GM03348 (cell line): ENCODE results near the gene PPP1R16B.
A peak's percentile ranks its signal among the peaks of the same experiment; 100 is the strongest.

Experiments used
- DNase-seq: peaks from one replicate; pipeline ENCODE4 v3.0.0; 2012; ENCODE audit warnings: low spot score

PPP1R16B gene

DNA sequence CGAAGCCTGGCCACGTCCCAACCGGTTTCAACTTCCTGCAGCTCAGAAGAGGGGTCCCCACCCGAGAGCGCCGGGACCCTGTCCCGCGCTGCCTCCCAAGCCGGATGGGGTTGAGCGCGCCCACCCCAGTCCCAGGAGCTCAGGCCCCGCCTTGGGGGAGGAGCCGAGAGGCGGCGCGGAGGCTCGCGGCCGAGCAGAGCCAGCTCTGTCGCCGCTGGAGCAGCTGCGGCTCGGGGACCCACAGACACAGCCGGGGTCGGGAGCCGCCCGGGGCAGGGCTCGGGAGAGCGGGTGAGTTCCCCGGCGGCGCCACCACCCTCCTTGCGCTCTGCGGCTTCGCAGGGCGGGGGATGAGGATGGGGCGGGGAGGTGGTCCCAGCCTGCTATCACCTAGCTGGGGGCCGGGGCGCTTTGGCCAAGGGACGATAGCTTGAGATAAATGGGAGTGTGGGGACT lies at the start of gene PPP1R16B:
Gene PPP1R16B (plus strand): TSS at position 196 of the 456 bp plus-strand sequence. CDS start 30,229 bp downstream, outside the sequence.
- DNase-seq: peak; percentile 74

DNA sequence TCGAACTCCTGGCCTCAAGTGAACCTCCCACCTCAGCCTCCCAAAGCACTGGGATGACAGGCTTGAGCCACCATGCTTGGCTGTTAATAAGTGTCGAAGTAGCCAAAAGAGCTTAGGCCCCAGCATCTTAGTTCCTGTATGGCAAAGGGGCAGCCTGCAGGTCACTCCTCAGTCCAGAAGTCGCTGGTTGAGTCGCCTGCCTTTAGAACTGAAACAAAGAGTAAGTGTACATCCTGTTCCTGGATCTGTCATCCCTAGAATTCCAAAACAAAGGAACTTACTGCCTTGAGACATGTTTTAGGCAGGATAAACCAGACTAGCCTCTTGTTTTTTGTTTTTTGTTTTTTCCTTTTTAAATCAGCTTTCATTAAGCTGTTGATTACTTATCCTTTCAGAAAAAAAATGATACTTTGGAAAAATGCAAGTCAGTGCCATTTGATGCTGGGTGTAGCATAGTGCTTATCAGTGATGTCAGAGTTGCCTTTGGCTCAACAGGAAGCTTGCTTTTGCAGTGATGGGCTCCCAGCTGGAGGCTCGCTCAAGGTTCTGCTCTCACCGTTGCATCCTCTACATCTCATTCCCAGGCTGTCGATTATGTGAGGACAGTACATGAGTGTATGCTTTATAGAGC lies 48.2 kb upstream of the PPP1R16B start:
- DNase-seq: no peak

GRCh38 chr20:38759106-38759505 lies 46.4 kb upstream of the PPP1R16B start:
- DNase-seq: no peak

DNA sequence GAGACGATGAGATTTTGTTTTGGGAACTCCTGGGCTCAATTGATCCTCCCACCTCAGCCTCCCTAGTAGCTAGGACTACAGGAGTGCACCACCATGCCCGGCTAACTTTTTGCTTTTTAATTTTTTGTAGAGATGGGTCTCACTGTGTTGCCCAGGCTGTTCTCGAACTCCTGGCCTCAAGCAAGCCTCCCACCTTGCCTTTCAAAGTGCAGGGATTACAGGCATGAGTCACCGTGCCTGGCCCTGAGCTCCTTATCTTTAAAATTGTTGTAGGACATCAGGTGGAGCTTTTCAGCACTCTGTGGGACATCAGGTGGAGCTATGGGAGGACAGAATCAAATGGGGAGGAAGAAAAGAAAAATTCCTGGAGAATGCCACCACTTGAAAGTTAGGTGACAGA lies 44.5 kb upstream of the PPP1R16B start:
- DNase-seq: no peak

DNA sequence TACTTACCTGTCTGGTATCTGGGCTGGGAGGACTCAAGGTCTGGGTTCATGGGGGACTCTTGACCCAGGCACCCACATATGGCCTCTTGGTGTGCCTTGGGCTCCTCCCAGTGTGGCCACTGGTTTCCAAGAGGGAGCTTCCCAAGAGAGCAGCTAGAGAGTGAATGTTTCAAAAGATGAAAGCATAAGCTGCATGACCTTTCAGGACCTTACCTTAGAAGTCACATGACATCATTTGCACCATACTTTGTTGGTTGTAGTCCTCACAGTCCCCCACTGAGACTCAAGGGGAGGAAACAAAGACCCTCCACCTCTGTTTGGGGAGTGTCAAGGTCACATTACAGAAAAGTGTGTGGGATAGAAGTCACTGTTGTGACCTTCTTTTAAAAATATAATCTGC lies 43.3 kb upstream of the PPP1R16B start:
- no peak for DNase-seq

- no peak for DNase-seq
These were observed 41.9 kb upstream of the PPP1R16B start for GRCh38 chr20:38763616-38764015.

DNA sequence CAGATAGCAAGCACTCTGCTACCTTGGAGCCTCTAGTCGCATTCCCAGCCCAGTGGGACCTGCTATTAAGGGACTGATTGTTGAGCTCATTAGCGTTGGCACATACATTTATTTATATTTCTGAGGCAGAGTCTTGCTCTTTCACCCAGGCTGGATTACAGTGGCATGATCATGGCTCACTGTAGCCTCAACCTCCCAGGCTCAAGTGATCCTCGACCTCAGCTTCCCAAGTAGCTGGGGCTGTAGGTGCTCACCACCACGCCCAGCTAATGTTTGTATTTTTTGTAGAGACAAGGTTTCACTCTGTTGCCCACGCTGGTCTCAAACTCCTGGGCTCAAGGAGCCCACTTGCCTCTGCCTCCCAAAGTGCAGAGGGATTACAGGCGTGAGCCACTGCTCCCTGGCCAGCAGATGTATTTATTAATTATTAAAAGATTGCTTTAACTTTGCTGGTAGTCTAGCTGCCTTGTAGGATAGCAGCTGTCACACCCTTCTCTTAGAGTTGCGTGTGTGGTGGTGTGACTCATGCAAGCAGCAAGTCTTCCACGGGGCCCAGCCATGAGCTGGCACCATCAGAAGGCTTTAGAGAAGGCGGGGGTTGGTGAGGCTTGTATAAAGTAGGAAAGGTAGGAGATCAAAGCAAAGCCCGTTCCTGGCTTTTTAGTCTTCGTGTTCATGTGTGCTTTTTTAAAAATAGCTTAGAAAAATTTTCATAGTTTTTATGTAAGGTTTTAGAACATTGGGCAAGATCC lies 40.8 kb upstream of the PPP1R16B start:
- peak; percentile 83 for DNase-seq

GRCh38 chr20:38766071-38766470 lies 39.4 kb upstream of the PPP1R16B start:
- DNase-seq: no peak

- DNase-seq: no peak
These were observed 35.9 kb upstream of the PPP1R16B start for GRCh38 chr20:38769376-38770295.

GRCh38 chr20:38770546-38770945 lies 35.0 kb upstream of the PPP1R16B start:
- no peak for DNase-seq

GRCh38 chr20:38770970-38771369 lies 34.5 kb upstream of the PPP1R16B start:
- no peak for DNase-seq

DNA sequence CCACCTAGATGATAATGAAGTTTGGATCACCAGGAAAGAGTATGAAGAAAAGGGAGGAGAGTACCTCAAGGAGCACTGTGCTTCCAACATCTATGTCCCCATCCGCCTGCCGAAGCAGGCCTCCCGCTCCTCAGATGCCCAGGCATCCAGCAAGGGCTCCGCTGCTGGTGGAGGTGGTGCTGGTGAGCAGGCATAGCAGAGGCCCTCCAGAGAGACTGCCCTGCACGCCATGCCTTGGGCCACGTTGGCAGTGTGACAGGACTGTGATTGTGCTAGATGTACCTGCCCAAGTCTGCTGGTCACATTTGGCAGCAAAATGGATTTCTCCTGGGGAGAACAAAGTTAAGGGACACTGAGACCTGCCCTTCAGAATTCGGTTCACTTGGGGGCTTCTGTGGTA lies 33.9 kb upstream of the PPP1R16B start:
- no peak for DNase-seq

- no peak for DNase-seq
These were observed 31.3 kb upstream of the PPP1R16B start for GRCh38 chr20:38774167-38774566.

- no peak for DNase-seq
These were observed 29.1 kb upstream of the PPP1R16B start for GRCh38 chr20:38776363-38776762.

GRCh38 chr20:38779247-38780097 lies 26.0 kb upstream of the PPP1R16B start:
- no peak for DNase-seq

- no peak for DNase-seq
These were observed 23.2 kb upstream of the PPP1R16B start for GRCh38 chr20:38782275-38782674.

DNA sequence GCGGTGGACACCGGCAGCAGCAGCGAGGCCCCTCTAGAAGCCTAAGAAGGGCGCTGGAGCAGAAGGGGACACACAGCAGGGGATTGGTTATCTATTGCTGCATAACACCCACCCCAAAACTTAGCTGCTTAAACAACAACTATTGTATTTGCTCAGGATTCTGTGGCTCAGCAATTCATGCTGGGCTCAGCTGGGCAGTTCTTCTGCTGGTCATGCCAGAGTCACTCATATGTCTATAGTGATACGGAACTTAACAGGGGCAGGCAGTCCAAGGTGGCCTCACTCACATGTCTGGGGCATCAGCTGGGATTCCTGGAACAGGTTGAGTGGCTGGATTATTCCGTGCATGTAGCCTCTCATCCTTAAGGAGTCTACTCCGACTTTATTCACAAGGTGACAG lies 17.6 kb upstream of the PPP1R16B start:
- DNase-seq: no peak

DNA sequence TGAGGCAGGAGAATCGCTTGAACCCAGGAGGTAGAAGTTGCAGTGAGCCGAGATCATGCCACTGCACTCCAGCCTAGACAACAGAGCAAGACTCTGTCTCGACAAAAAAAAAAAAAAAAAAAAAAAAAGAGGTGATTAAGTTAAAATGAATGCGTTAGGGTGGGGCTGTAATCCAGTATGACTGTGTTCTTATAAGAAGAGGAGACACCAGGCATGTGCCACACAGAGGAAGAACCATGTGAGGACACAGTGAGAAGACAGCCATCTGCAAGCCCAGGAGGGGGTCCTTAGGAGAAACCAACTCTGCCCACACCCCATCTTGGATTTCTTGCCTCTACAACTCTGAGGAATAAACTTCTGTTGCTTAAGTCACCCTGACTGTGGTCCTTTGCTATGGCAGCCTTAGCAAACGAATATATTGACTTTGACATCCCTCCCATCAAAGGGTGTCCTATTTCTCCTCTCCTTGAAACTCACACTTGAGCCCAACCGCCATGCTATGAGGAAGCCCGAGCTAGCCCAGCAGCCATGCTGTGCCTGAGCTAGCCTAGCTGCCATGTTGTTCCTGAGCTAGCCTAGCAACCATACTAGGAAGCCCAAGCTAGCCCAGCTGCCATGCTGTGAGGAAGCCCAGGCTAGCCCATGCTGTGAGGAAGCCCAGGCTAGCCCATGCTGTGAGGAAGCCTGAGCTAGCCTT lies 15.8 kb upstream of the PPP1R16B start:
- peak; percentile 16 for DNase-seq

DNA sequence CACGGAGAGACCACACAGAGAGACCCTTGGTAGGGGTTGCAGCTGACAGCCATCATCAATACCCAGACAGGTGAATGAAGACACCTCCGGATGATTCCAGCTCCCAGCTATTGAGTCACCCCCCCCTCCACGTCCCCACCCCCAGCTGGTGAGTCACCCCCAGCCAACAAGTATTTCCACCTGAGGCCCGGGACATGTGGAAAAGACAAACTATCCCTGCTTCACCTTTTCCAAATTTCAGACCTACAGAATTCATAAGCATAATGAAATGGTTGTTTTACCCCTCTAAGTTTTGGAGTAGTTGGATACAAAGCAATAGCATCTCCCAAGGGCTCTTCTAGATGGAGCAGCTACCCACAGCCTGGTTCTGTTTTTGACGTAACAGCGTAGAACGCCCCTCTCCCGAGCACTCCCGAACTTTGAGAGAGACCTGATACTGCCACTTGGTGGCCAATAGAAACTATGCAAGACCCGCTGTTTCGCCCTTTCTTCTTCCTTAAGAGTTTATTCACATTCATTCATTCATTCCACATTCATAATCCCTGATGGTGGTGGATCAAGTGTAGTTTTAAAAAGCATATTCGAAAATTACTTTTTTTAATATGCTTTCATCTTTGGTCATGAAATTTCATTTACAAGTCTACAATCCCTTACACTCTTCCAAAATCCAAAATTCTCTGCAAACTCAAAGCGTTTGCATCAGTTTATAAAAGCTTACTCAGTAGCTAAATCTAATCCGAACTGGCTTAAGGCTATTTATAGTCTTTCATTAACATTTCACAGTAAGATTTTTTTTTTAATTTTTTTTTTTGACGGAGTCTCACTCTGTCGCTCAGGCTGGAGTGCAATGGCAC lies 15.1 kb upstream of the PPP1R16B start:
- DNase-seq: peak; percentile 43

DNA sequence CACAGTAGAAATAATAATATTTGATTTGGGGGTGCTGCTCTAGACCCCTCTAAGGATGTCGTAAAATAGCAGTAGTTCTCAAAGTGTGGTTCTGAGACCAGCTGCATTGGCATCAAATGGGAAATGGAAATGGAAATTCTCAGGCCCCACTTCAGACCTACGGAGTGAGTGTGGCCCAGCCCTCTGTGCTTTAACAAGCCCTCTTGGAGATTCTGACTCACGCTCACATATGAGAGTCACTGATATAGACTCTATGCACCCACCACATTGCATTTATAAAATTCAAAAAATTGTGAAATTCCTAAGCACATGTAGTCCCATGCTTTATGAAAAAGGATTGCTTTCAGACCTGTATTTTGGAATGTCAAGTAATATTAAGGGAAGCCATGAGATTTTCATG lies 14.2 kb upstream of the PPP1R16B start:
- no peak for DNase-seq
